ENCODE data around the gene S100A12. TPM values are rescaled to one million over a fixed set of nuclear protein-coding genes. Genes with fewer than 3 reads are reported as not detected.

S100A12 gene
- total and polyA plus RNA-seq, 8 donors, result 1.1 to 178 (median 3.4) TPM

DNA sequence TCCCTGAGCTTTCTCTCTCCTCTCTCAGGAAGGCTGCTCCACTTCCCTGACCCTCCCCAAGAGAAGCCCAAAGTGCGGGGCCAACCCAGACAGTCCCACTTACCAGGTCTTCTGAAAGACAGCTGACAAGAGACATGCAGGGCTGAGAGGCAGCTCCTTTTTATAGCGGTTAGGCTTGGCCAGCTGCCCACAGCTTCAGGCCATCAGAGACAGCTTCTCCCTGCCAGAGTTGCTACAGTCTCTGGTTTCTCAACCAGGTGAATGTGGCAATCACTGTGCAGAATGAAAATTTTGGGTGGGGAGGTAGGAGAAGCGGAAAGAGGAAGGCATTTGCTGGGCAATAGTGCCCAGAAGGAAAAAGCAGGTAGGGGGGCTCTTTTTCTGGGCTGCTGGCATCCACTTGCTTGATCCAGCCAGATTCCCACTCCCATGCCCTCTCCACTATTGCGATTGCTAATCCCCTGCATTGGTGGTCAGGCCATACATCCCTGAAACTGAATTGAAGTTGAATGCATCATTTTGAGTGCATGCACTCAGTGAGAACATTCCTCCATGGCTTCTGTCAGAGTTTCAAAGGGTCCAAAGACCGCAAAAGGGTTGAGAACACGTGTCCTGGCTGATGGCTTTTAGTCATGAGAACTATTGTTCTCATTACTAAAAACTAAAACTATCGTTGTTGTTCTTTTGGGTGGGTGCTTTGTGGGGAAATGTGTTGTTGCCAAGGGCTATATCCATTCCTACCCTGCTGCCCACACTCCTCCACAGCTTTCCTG, 15.7 kb upstream of the S100A12 start, which contains the start of gene S100A8:
Gene S100A8, minus strand, starts transcription at position 136 of the 773 bp plus-strand sequence. CDS start 538 bp downstream, outside the sequence.
- Histone ChIP-seq H3K9me3 (no peaks in the 10 kb centered on the region), H3K4me3 (peak within 1 kb of the TSS in 1 of 2 donors; percentile 45), H3K27ac (peak within 1 kb of the TSS in 1 of 2 donors; percentile 93), H3K36me3 (no peaks in the 10 kb centered on the region), H3K4me1 (peaks cover 0 to 60% of the 10 kb centered on the region in 2 donors), H3K27me3 (peaks cover 0 to 14% of the 10 kb centered on the region in 2 donors)
- intact Hi-C loops (cut with DNase I), result no loop called here
- no peak for TF ChIP-seq CTCF (IDR thresholded peaks at IDR 0.05)
- peak in 3 of 4 donors; percentile 7 to 92 (median 74) for DNase-seq
- peak; percentile 53 for ATAC-seq

DNA sequence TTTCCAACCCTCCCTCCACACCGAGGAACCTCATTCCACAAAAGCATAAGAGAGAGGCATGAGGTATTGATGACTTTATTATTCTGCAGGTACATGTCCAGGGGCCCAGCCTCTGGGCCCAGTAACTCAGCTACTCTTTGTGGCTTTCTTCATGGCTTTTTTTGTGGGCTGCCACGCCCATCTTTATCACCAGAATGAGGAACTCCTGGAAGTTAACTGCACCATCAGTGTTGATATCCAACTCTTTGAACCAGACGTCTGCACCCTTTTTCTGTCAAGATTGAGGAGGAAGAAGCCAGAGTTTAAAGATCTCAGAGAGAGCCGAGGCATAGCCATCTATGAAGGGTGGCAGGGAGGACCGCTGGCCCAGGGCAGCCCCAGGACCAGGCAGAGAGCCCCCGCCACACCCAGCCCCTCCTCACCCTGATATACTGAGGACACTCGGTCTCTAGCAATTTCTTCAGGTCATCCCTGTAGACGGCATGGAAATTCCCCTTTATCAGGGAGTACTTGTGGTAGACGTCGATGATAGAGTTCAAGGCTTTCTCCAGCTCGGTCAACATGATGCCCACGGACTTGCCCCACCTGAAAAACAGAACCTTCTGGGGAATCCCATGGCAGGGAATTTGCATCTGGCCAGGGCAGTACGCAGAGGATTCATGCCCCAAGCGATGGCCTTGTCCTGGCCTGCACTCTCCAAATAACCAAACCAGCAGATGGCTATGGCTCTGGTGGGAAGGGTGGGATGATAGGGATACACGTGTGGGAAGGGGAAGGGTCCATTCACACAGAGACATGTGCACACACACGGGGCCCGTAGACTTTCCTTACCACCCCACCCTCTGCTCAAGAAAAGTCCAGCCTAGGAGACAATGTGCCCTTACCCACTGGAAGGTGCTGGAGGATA, 14.8 kb upstream of the S100A12 start:
- peaks cover 0 to 14% of the 10 kb centered on the region in 2 donors for H3K27me3 ChIP-seq
- DNase-seq (no peak), ATAC-seq (no peak)
- intact Hi-C loops (cut with DNase I), result no loop called here
- peak overlapping the region in 1 of 2 donors; percentile 45 for H3K4me3 ChIP-seq
- no peaks in the 10 kb centered on the region for H3K36me3 ChIP-seq
- H3K27ac ChIP-seq, result peak overlapping the region in 1 of 2 donors; percentile 93
- TF ChIP-seq CTCF (IDR thresholded peaks at IDR 0.05), result no peak
- H3K4me1 ChIP-seq, result peaks cover 0 to 68% of the 10 kb centered on the region in 2 donors
- H3K9me3 ChIP-seq, result no peaks in the 10 kb centered on the region

DNA sequence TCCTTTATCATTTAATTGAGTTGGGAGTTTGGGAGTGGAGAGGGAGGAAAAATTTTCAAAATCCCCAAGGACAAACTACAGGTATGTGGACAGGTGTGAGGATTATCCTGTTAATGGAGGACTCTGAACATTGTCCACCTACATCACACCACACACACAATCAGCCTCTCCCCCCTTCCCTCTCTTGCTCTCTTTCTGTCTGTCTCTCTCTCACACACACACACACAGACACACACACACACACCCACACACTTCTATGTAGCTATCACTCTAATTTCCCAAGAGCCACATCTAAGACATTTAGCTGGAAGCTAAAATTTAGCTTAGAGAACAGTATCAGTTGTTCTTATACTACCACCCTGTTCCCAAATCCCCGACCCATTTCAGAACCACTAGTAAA, 14.0 kb upstream of the S100A12 start:
- DNase-seq (no peak), ATAC-seq (no peak)
- peaks cover 0 to 71% of the 10 kb centered on the region in 2 donors for H3K4me1 ChIP-seq
- no peaks in the 10 kb centered on the region for H3K36me3 ChIP-seq
- intact Hi-C loops (cut with DNase I), result no loop called here
- H3K27ac ChIP-seq, result peak overlapping the region in 1 of 2 donors; percentile 93
- H3K4me3 ChIP-seq, result peak overlapping the region in 1 of 2 donors; percentile 45
- TF ChIP-seq CTCF (IDR thresholded peaks at IDR 0.05), result no peak
- peaks cover 0 to 11% of the 10 kb centered on the region in 2 donors for H3K27me3 ChIP-seq
- H3K9me3 ChIP-seq, result no peaks in the 10 kb centered on the region

DNA sequence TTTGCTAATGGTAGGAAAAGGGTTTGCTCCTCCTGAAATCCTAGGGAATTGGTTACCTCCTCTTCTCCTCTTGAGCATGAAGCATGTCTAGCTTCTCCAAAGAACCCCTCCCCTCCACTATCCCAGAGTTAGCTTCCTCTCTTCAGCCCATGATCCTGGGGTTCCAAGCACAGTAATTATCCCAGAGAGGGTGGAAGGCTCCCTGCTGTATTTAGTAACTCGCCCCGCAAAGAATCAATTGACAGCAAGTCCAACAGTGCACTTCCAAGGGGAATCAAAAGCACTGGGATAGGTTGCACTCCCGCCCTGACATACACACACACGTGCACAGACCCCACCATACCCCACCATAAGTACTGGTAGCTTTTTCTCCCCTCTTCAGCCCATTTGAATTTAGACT, 12.4 kb upstream of the S100A12 start:
- intact Hi-C loops (cut with DNase I), result no loop called here
- DNase-seq, result no peak

More for the DNA sequence above, 12.4 kb upstream of the S100A12 start:
- peak overlapping the region in 1 of 2 donors; percentile 93 for H3K27ac ChIP-seq
- peaks cover 0 to 60% of the 10 kb centered on the region in 2 donors for H3K4me1 ChIP-seq
- H3K27me3 ChIP-seq, result peaks cover 0 to 5% of the 10 kb centered on the region in 2 donors
- no peak overlapping the region for H3K4me3 ChIP-seq
- ATAC-seq, result no peak
- no peaks in the 10 kb centered on the region for H3K36me3 ChIP-seq
- no peak for TF ChIP-seq CTCF (IDR thresholded peaks at IDR 0.05)
- no peaks in the 10 kb centered on the region for H3K9me3 ChIP-seq

Measured in left lung (tissue), 10 donors.